GM12873 (cell line): Measurements from ENCODE around the gene MAOA.

Experiments used
- CTCF ChIP-seq: IDR thresholded peaks from 2 replicates; pipeline ENCODE4 v1.5.1; 2012; ENCODE audit warnings: low read depth, mild to moderate bottlenecking, moderate library complexity, low read length, control low read depth; ENCODE audit not compliant: insufficient read depth; ENCODE audit errors: missing control alignments

Gene MAOA

DNA sequence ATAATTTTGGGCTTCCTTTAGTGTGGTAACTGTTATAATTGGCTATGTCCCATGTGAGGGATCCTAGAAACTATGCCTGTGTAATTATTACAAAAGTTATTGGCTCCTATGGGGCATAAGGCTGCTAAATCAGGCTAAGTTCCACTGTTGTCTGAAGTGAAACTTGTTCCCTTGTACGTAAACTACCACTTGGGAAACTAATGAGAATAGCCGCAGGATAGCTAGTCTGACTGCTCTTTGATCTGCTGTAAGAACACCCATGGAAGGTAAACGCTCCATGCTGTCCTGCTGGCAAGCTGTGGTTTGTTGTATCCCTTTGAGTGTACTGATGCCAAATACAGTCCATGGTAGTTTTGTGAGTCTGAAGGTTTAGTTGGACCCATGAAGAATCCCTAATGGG lies 9.3 kb upstream of the MAOA start:
- no peak for TF ChIP-seq CTCF

- TF ChIP-seq CTCF = no peak
Measured at GRCh38 chrX:43654431-43655150, 1.5 kb upstream of the MAOA start.

DNA sequence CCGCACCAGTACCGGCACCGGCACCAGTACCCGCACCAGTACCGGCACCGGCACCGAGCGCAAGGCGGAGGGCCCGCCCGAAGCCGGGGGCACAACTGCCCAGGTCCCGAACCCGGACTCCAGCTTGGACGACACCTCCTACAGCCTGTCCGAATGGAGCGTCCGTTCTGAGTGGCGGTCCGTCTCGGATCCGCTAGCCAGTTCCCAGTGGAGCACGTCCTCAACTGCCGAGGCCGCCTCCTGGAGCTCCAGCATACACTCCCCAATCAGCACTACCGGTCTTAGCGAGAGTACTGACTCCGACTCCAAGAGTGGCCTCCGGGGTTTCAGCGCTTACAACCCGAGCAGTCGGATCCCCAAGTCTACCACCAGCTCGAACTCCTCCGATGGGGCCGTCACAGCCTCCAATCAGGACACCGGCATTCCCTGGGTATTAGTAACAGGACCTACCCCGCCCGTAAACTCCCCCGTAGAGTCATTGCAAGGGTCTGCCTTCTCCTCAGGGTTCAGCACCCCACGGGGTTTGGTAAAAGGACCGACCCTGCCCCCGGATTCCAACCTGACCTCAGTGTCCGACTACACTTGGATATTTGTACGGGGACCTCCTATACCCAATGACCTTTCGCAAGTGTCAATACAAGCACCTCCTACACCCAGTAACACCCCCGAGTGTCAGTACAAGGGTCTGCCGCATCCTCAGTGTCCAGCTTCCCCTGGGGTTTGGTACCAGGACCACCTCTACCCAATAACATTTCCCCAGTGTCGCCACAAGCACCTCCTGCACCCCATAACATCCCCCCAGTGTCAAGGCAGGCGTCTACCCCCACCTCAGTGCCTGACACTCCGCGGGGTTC lies 721 bp upstream of the MAOA start:
- TF ChIP-seq CTCF = no peak

GRCh38 chrX:43657671-43658070 lies 1.6 kb downstream of the MAOA start:
- TF ChIP-seq CTCF = no peak

- TF ChIP-seq CTCF = no peak
Measured at GRCh38 chrX:43661521-43662240, 5.6 kb downstream of the MAOA start.

DNA sequence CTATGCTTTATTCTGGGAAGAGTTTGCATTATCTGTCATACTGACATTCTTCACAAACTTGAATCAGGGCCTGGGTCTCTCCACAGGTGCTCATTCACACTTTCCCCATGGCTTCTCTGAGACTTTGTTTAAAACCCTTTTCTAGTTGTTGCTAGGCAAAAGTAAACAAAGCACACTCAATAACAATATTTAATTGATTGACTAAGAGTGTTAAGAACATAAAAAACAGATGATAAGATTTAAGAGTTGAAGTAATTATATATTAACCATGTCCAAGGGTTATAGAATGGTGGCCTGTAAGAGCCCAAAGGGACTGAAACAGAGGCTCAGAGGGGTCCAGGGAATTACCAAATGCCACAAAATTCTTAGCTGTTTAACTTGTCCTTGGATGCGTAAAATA lies 7.1 kb downstream of the MAOA start:
- TF ChIP-seq CTCF = no peak

GRCh38 chrX:43664258-43664657 lies 8.2 kb downstream of the MAOA start:
- TF ChIP-seq CTCF = no peak
